HepG2 (cell line): ENCODE measurements around the gene TPM1. TPM values are rescaled to one million over a fixed set of nuclear protein-coding genes. Genes with fewer than 3 reads are reported as not detected.
A peak's percentile ranks its signal among the peaks of the same experiment; 100 is the strongest.

Source experiments
- BRCA1 ChIP-seq: sonication (generic); formaldehyde crosslinking; IDR thresholded peaks from 2 replicates; pipeline ENCODE4 v1.4.0; 2020; ENCODE audit warnings: missing genetic modification reagents
- HOMEZ ChIP-seq: IDR thresholded peaks from 2 replicates; pipeline ENCODE4 v1.6.1; 2016; ENCODE audit warnings: low read depth
- LBX2 ChIP-seq: sonication (generic); formaldehyde crosslinking; IDR thresholded peaks from 2 replicates; pipeline ENCODE4 v1.5.0; 2020; ENCODE audit warnings: missing genetic modification reagents, mild to moderate bottlenecking, borderline replicate concordance
- NFRKB ChIP-seq: fragments of 450-650 bp; IDR thresholded peaks from 2 replicates; pipeline ENCODE4 v1.6.1; 2017
- ZNF513 ChIP-seq: sonication (generic); formaldehyde crosslinking; conservative IDR thresholded peaks from 2 replicates; pipeline ENCODE4 v1.5.0; 2020; ENCODE audit warnings: missing genetic modification reagents
- ZNF546 ChIP-seq: sonication (generic); formaldehyde crosslinking; conservative IDR thresholded peaks from 2 replicates; pipeline ENCODE4 v1.8.1; 2023; ENCODE audit warnings: mild to moderate bottlenecking, missing genetic modification reagents
- ZNF687 ChIP-seq: sonication (generic); formaldehyde crosslinking; IDR thresholded peaks from 2 replicates; pipeline ENCODE4 v1.5.1; 2020; ENCODE audit warnings: mild to moderate bottlenecking, missing genetic modification reagents, moderate library complexity
- polyA plus RNA-seq, 8 experiments: library from polyadenylated mRNA; depleted of rRNA in 3 of 8; stranded (reverse) in 7 of 8; unstranded in 1 of 8; fragments of >200 nt; fragmentation: Illumina TruSeq in 4 of 8; extraction: Trizol in 4 of 8; gene quantifications; 2 replicates each; pipeline versions ENCODE4 v1.2.1 to v1.2.3, GENCODE V29; 2011 to 2016; ENCODE audit warnings: low read depth in 4 of 8, missing spikeins in 1 of 8, mixed read lengths in 1 of 8; ENCODE audit not compliant: insufficient read depth in 1 of 8
- total RNA-seq, 5 experiments: library from RNA; depleted of rRNA; stranded (reverse); fragments of >200 nt; fragmentation: Illumina TruSeq; extraction: Trizol; gene quantifications; 2 replicates each; pipeline ENCODE4 v1.2.3, GENCODE V29; 2016; ENCODE audit warnings: low read depth in 1 of 5
- TF ChIP-seq, protein P1 (sequence below): sonication (generic); formaldehyde crosslinking; IDR thresholded peaks from 2 replicates; pipeline ENCODE4 v1.8.1; 2022; ENCODE audit warnings: low read depth, mild to moderate bottlenecking, missing genetic modification reagents

The TPM1 gene
- total and polyA plus RNA-seq, 2 of the 13 experiments (the other 11 are each of a cell fraction or from before 2014, with no cell fraction given), result 98.9 to 109 TPM

DNA sequence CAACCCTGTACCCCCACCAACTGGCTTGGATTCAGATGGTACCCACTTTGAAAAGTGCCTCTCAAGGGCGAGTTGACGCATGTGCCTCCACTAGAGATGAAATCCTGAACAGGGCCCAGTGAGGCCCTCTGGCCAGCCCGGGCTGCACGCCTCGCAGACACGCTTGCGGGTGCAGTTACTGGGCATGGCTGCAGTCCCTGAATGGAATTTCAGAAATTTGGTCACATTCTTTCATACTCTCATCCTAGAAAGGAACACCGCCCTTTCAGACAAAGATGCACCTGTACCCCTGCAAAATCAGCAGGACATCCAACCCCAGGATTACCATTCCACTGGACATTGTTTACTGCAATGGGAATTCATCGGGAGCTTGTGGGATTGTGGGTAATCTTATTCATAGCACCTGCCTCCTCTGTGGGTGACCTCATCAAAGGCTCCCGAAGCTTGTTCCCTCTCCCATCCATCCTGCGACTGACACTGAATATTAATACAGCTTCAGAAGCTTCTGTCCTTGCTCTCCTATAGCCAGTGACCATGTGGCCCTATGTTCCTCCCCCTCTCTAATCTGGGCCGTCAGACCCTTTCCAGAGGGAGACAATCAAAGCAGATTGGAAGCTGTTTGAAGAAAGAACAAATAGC is 42.5 kb upstream of the TPM1 start (continued):
- TF ChIP-seq, protein P1, sequence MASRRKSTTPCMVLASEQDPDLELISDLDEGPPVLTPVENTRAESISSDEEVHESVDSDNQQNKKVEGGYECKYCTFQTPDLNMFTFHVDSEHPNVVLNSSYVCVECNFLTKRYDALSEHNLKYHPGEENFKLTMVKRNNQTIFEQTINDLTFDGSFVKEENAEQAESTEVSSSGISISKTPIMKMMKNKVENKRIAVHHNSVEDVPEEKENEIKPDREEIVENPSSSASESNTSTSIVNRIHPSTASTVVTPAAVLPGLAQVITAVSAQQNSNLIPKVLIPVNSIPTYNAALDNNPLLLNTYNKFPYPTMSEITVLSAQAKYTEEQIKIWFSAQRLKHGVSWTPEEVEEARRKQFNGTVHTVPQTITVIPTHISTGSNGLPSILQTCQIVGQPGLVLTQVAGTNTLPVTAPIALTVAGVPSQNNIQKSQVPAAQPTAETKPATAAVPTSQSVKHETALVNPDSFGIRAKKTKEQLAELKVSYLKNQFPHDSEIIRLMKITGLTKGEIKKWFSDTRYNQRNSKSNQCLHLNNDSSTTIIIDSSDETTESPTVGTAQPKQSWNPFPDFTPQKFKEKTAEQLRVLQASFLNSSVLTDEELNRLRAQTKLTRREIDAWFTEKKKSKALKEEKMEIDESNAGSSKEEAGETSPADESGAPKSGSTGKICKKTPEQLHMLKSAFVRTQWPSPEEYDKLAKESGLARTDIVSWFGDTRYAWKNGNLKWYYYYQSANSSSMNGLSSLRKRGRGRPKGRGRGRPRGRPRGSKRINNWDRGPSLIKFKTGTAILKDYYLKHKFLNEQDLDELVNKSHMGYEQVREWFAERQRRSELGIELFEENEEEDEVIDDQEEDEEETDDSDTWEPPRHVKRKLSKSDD, result no peak
- TF ChIP-seq HOMEZ (CRISPR knock-in tag) (no peak), BRCA1 (CRISPR knock-in tag) (no peak), ZNF513 (CRISPR knock-in tag) (no peak), ZNF546 (CRISPR knock-in tag) (no peak), LBX2 (CRISPR knock-in tag) (no peak), ZNF687 (CRISPR knock-in tag) (peak; percentile 47), NFRKB (no peak)
